PC-9 (cell line): ENCODE results near the gene C9. TPM values are rescaled to one million over a fixed set of nuclear protein-coding genes. Genes with fewer than 3 reads are reported as not detected.

Source experiments
- BruUV-seq: library from RNA; stranded (reverse); fragments of 400-500 nt; replicated peaks from 2 replicates; lab custom pipeline; 2021; lab: Mats Ljungman, UMichigan
- CTCF ChIA-PET: fragments of 300-600 bp; sonication (Branson Sonifier 250); formaldehyde crosslinking; loops from one replicate; lab custom pipeline; 2022; ENCODE audit warnings: antibody characterized with exemption; lab: Charles Lee
- POLR2A ChIA-PET: fragments of 300-600 bp; sonication (Branson Sonifier 250); formaldehyde crosslinking; loops from one replicate; lab custom pipeline; 2022; ENCODE audit warnings: antibody characterized with exemption; ENCODE audit not compliant: unreplicated experiment; lab: Charles Lee
- DNase-seq, 2 experiments: peaks; one replicate each; pipeline versions ENCODE4 v3.0.0 to v3.0.0-alpha.2; 2015 to 2022; ENCODE audit warnings: mixed read lengths in 1 of 2
- H2AFZ ChIP-seq: fragments of 200-600 bp; sonication (generic); 2 replicates; pipeline ENCODE4 v1.8.1; 2017; ENCODE audit warnings: antibody characterized with exemption
- H3F3A ChIP-seq: fragments of 200-600 bp; sonication (generic); 2 replicates; pipeline ENCODE4 v1.8.1; 2017; ENCODE audit warnings: antibody characterized with exemption, mild to moderate bottlenecking, low read depth; ENCODE audit not compliant: insufficient read depth
- H3K27ac ChIP-seq: fragments of 200-600 bp; sonication (generic); 2 replicates; pipeline ENCODE4 v1.6.1; 2016; ENCODE audit warnings: mixed run types
- H3K27me3 ChIP-seq: fragments of 200-600 bp; sonication (generic); 2 replicates; pipeline ENCODE4 v1.6.1; 2016; ENCODE audit warnings: low read depth, mixed run types; ENCODE audit not compliant: insufficient read depth
- H3K36me3 ChIP-seq: fragments of 200-600 bp; sonication (generic); 2 replicates; pipeline ENCODE4 v1.6.1; 2016; ENCODE audit warnings: low read depth, mixed run types
- H3K4me1 ChIP-seq: fragments of 200-600 bp; sonication (generic); replicated peaks from 2 replicates; pipeline ENCODE4 v1.6.1; 2016; ENCODE audit warnings: mixed run types; ENCODE audit not compliant: insufficient read depth
- H3K4me2 ChIP-seq: fragments of 200-600 bp; sonication (generic); 2 replicates; pipeline ENCODE4 v1.6.1; 2017; ENCODE audit warnings: mixed run types
- H3K4me3 ChIP-seq: fragments of 200-600 bp; sonication (generic); 2 replicates; pipeline ENCODE4 v1.6.1; 2016; ENCODE audit warnings: mixed run types
- H3K79me2 ChIP-seq: fragments of 200-600 bp; sonication (generic); 2 replicates; pipeline ENCODE4 v1.6.1; 2017; ENCODE audit warnings: low read depth, mixed run types
- H3K9me2 ChIP-seq: fragments of 200-600 bp; sonication (generic); 2 replicates; pipeline ENCODE4 v1.8.1; 2017; ENCODE audit warnings: mild to moderate bottlenecking; ENCODE audit not compliant: insufficient read depth
- H3K9me3 ChIP-seq: fragments of 200-600 bp; sonication (generic); 2 replicates; pipeline ENCODE4 v1.8.1; 2016; ENCODE audit warnings: low read depth; ENCODE audit not compliant: insufficient read depth
- H4K20me1 ChIP-seq: fragments of 200-600 bp; sonication (generic); 2 replicates; pipeline ENCODE4 v1.8.1; 2017; ENCODE audit not compliant: insufficient read depth
- EZH2 ChIP-seq: fragments of 200-600 bp; sonication (generic); IDR thresholded peaks from 2 replicates; pipeline ENCODE4 v1.8.0; 2017; ENCODE audit warnings: antibody characterized with exemption, low read depth
- intact Hi-C: fragments of 100-400 bp; cut with micrococcal nuclease; formaldehyde crosslinking; loops from one replicate; pipeline ENCODE4 v1.10.0; 2022; ENCODE audit not compliant: unreplicated experiment
- total RNA-seq: library from RNA; stranded (reverse); gene quantifications from 2 replicates; pipeline ENCODE4 v1.2.3, GENCODE V29; 2021
- TF ChIP-seq, protein P1 (sequence below): fragments of 200-600 bp; sonication (generic); conservative IDR thresholded peaks from 2 replicates; pipeline ENCODE4 v1.6.1; 2017; ENCODE audit warnings: mixed run types, antibody characterized with exemption, mild to moderate bottlenecking, moderate library complexity

C9 gene
- total RNA-seq, 1 experiment from 2014 or later, result not detected

GRCh38 chr5:39294736-39295135 lies 69.6 kb downstream of the C9 start:
- ChIA-PET CTCF (no interaction called here), POLR2A (no interaction called here)
- Histone ChIP-seq H2AFZ (peak overlapping the region; percentile 42; the same call in 1 of the 2 replicates), H3K4me3 (no peak overlapping the region), H3K27ac (no peak overlapping the region), H3K4me2 (no peak overlapping the region), H3K27me3 (no peaks in the 10 kb centered on the region), H3F3A (no peaks in the 10 kb centered on the region), H3K9me3 (peaks cover 22% of the 10 kb centered on the region), H4K20me1 (no peaks in the 10 kb centered on the region), H3K4me1 (no peaks in the 10 kb centered on the region), H3K79me2 (no peaks in the 10 kb centered on the region), H3K36me3 (no peaks in the 10 kb centered on the region; the same call in 1 of the 2 replicates), H3K9me2 (0 out of 2 replicates have a peak, but pooled peaks cover 10% of the 10 kb centered on the region)
- no TSS peak for BruUV-seq
- no peak for TF ChIP-seq EZH2
- no peak for DNase-seq
- intact Hi-C loops, result no loop called here

GRCh38 chr5:39284552-39284951 lies 79.7 kb downstream of the C9 start:
- H3K4me1 ChIP-seq, result no peaks in the 10 kb centered on the region
- intact Hi-C loops, result loop anchor here (5.0 to 10.0 kb wide), 2 partner anchors 330 to 902 kb away; no protein-coding TSS in a partner anchor
- H3K36me3 ChIP-seq, result no peaks in the 10 kb centered on the region
- peaks cover 2% of the 10 kb centered on the region; the same call in 1 of the 2 replicates for H3K9me3 ChIP-seq
- no peaks in the 10 kb centered on the region for H3K9me2 ChIP-seq
- H3K27me3 ChIP-seq, result no peaks in the 10 kb centered on the region
- ChIA-PET CTCF (no interaction called here), POLR2A (interaction anchor here (0.5 kb wide), 1 partner anchor 345 kb away, joined by 3 read pairs; no protein-coding TSS in a partner anchor)
- H3K27ac ChIP-seq, result no peak overlapping the region
- H3K4me3 ChIP-seq, result no peak overlapping the region
- H2AFZ ChIP-seq, result 0 out of 2 replicates have a peak overlapping the region, but pooled peaks have one; percentile 20
- H4K20me1 ChIP-seq, result no peaks in the 10 kb centered on the region
- no peak for DNase-seq
- no peak overlapping the region for H3K4me2 ChIP-seq
- no TSS peak for BruUV-seq
- TF ChIP-seq EZH2, result no peak
- TF ChIP-seq, protein P1, sequence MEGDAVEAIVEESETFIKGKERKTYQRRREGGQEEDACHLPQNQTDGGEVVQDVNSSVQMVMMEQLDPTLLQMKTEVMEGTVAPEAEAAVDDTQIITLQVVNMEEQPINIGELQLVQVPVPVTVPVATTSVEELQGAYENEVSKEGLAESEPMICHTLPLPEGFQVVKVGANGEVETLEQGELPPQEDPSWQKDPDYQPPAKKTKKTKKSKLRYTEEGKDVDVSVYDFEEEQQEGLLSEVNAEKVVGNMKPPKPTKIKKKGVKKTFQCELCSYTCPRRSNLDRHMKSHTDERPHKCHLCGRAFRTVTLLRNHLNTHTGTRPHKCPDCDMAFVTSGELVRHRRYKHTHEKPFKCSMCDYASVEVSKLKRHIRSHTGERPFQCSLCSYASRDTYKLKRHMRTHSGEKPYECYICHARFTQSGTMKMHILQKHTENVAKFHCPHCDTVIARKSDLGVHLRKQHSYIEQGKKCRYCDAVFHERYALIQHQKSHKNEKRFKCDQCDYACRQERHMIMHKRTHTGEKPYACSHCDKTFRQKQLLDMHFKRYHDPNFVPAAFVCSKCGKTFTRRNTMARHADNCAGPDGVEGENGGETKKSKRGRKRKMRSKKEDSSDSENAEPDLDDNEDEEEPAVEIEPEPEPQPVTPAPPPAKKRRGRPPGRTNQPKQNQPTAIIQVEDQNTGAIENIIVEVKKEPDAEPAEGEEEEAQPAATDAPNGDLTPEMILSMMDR, result no peak
- no peaks in the 10 kb centered on the region for H3K79me2 ChIP-seq
- H3F3A ChIP-seq, result no peaks in the 10 kb centered on the region

- Histone ChIP-seq H3K4me3 (no peak overlapping the region), H3K4me1 (no peaks in the 10 kb centered on the region), H3K27ac (no peak overlapping the region), H3K9me2 (no peaks in the 10 kb centered on the region), H3K27me3 (no peaks in the 10 kb centered on the region), H3K4me2 (no peak overlapping the region), H4K20me1 (no peaks in the 10 kb centered on the region), H2AFZ (0 out of 2 replicates have a peak overlapping the region, but pooled peaks have one; percentile 1), H3K36me3 (no peaks in the 10 kb centered on the region), H3K79me2 (no peaks in the 10 kb centered on the region), H3K9me3 (peaks cover 2% of the 10 kb centered on the region; the same call in 1 of the 2 replicates), H3F3A (no peaks in the 10 kb centered on the region)
- intact Hi-C loops, result loop anchor here (1.0 to 10.0 kb wide), 9 partner anchors 66 to 901 kb away; no protein-coding TSS in a partner anchor
- BruUV-seq, result no TSS peak
- DNase-seq, result peak; percentile 61 to 64
- ChIA-PET CTCF (interaction anchor here (0.6 to 2.0 kb wide), 7 partner anchors 59 to 265 kb away, joined by 3 to 22 read pairs (median 7); partner anchors contain the start of gene FYB1), POLR2A (interaction anchor here (0.6 kb wide), 1 partner anchor 64 kb away, joined by 5 read pairs; no protein-coding TSS in a partner anchor)
- TF ChIP-seq EZH2, result no peak
- TF ChIP-seq, protein P1, result peak; percentile 91
Observed at GRCh38 chr5:39283231-39283818, 81.0 kb downstream of the C9 start.
